Bronchial epithelial cell (primary cell): ENCODE data around the gene MATK. TPM values are rescaled to one million over a fixed set of nuclear protein-coding genes. Genes with fewer than 3 reads are reported as not detected.

Experiments used
- DNase-seq: peaks from one replicate; pipeline ENCODE4 v3.0.0-alpha.2; 2010; ENCODE audit warnings: low read depth
- FAIRE-seq: peaks from 2 replicates; lab custom pipeline; 2011; peaks lifted over from hg19 to GRCh38; lab: Jason Lieb, UNC
- H3K27me3 ChIP-seq: 2 replicates; pipeline ENCODE4 v1.5.1; 2011; ENCODE audit warnings: low read length; ENCODE audit not compliant: control insufficient read depth, insufficient read depth
- H3K36me3 ChIP-seq: 2 replicates; pipeline ENCODE4 v1.5.1; 2011; ENCODE audit warnings: low read length; ENCODE audit not compliant: control insufficient read depth, insufficient read depth
- H3K4me3 ChIP-seq: 2 replicates; pipeline ENCODE4 v1.5.1; 2011; ENCODE audit warnings: mild to moderate bottlenecking, low read depth, low read length, control low read depth
- CTCF ChIP-seq: IDR thresholded peaks from 2 replicates; pipeline ENCODE4 v1.5.1; 2011; ENCODE audit warnings: mild to moderate bottlenecking, moderate library complexity, low read length, control low read depth, inconsistent platforms; ENCODE audit not compliant: insufficient read depth, severe bottlenecking
- total RNA-seq: library from RNA; depleted of rRNA; stranded (reverse); fragments of >200 nt; gene quantifications from 2 replicates; pipeline ENCODE4 v1.2.1, GENCODE V29; 2014

MATK gene
- total RNA-seq, 1 donor from 2014 or later: not detected

- FAIRE-seq (no peak), DNase-seq (no peak)
- H3K36me3 ChIP-seq: no peaks in the 10 kb centered on the region
- H3K4me3 ChIP-seq: no peak overlapping the region
- TF ChIP-seq CTCF: no peak
- peaks cover 2% of the 10 kb centered on the region for H3K27me3 ChIP-seq
These were observed 3.9 kb downstream of the MATK start for GRCh38 chr19:3782330-3782729.

- Histone ChIP-seq H3K36me3 (no peaks in the 10 kb centered on the region), H3K27me3 (peaks cover 2% of the 10 kb centered on the region), H3K4me3 (no peak overlapping the region)
- DNase-seq (no peak), FAIRE-seq (peak; percentile 50)
- TF ChIP-seq CTCF: no peak
These were observed 4.6 kb downstream of the MATK start for GRCh38 chr19:3781603-3782002.

- no peaks in the 10 kb centered on the region for H3K36me3 ChIP-seq
- H3K27me3 ChIP-seq: peaks cover 2% of the 10 kb centered on the region
- FAIRE-seq: no peak
- no peak for DNase-seq
- TF ChIP-seq CTCF: no peak
- H3K4me3 ChIP-seq: no peak overlapping the region
These were observed 5.3 kb downstream of the MATK start for GRCh38 chr19:3780786-3781304.

- Histone ChIP-seq H3K36me3 (no peaks in the 10 kb centered on the region), H3K27me3 (no peaks in the 10 kb centered on the region), H3K4me3 (no peak overlapping the region)
- no peak for TF ChIP-seq CTCF
- FAIRE-seq (no peak), DNase-seq (no peak)
These were observed 7.1 kb downstream of the MATK start for GRCh38 chr19:3778899-3779723.

- no peak for DNase-seq
- Histone ChIP-seq H3K27me3 (no peaks in the 10 kb centered on the region), H3K36me3 (no peaks in the 10 kb centered on the region), H3K4me3 (no peak overlapping the region)
- FAIRE-seq: no peak
- TF ChIP-seq CTCF: no peak
These were observed 7.9 kb downstream of the MATK start for GRCh38 chr19:3778104-3778867.
